Rectal smooth muscle tissue (tissue), 1 donor: ENCODE measurements around the gene CHST8.

Experiments
- H3K27ac ChIP-seq: one replicate; pipeline ENCODE4 v1.7.0; 2013; ENCODE audit warnings: low read depth, low read length, inconsistent platforms
- H3K27me3 ChIP-seq: one replicate; pipeline ENCODE4 v1.7.0; 2013; ENCODE audit warnings: low read length; ENCODE audit not compliant: control insufficient read depth, insufficient read depth
- H3K36me3 ChIP-seq: one replicate; pipeline ENCODE4 v1.7.0; 2013; ENCODE audit warnings: low read length; ENCODE audit not compliant: control insufficient read depth, insufficient read depth
- H3K4me1 ChIP-seq: one replicate; pipeline ENCODE4 v1.7.0; 2013; ENCODE audit warnings: low read length; ENCODE audit not compliant: control insufficient read depth, insufficient read depth
- H3K4me3 ChIP-seq: one replicate; pipeline ENCODE4 v1.7.0; 2013; ENCODE audit warnings: low read length
- H3K9ac ChIP-seq: one replicate; pipeline ENCODE4 v1.7.0; 2013; ENCODE audit warnings: low read length

CHST8 gene

DNA sequence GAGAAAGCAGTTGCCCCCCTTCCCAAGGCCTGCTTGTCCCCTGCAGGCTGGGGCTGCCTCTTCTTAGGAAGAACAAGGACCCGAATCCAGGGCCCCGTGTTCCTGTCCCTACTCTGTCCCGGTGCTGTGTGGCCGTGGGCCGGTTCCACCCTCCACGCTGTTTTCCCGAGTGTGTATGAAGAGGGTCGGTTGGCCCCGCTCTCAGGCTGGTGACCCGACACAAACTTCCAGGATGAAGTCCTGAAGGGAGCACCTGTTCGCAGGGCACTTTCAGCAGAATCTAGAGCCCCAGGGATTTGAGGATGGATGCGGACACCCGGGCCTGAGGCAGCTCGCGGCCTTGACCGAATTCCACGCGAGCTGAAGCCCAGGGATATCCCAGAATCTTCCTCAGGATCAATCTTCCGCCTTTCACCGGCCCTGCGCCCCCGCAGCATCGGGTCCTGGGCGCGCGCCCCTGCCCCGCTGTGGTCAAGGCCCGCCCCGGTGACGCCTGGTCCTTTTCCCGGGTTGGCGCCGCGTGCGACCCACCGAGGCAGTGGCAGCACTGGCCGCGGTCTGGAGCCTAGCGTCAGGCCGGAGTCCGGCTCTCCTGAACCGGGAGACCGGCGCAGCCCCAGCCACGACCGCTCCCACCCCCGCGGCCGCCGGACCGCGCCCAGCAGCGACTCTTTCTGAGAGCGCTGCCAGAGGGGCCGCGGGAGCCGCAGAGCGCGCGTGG, 528 bp upstream of the CHST8 start:
- Histone ChIP-seq H3K4me1 (no peaks in the 10 kb centered on the region), H3K27ac (no peak overlapping the region), H3K36me3 (no peaks in the 10 kb centered on the region), H3K27me3 (peaks cover 9% of the 10 kb centered on the region), H3K4me3 (no peak overlapping the region), H3K9ac (no peak overlapping the region)

DNA sequence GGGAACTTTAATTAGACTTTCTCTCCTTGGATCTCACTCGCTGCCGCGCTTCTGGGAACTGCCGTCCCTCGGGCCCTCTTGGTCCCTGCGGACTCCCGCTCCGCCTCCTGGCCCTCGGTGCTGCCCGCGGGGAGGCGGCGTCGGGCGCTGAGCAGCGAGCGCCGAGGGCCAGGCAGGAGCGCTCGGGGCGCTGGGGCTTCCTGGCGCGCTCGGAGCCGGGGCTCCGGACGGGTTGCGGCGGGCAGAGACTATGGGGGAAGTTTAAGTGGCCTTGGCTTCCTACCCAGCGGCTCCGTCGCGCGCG, 704 bp downstream of the CHST8 start:
- H3K27me3 ChIP-seq = peaks cover 9% of the 10 kb centered on the region
- no peaks in the 10 kb centered on the region for H3K36me3 ChIP-seq
- H3K27ac ChIP-seq = no peak overlapping the region
- no peak overlapping the region for H3K9ac ChIP-seq
- peak overlapping the region; percentile 46 for H3K4me3 ChIP-seq
- no peaks in the 10 kb centered on the region for H3K4me1 ChIP-seq

DNA sequence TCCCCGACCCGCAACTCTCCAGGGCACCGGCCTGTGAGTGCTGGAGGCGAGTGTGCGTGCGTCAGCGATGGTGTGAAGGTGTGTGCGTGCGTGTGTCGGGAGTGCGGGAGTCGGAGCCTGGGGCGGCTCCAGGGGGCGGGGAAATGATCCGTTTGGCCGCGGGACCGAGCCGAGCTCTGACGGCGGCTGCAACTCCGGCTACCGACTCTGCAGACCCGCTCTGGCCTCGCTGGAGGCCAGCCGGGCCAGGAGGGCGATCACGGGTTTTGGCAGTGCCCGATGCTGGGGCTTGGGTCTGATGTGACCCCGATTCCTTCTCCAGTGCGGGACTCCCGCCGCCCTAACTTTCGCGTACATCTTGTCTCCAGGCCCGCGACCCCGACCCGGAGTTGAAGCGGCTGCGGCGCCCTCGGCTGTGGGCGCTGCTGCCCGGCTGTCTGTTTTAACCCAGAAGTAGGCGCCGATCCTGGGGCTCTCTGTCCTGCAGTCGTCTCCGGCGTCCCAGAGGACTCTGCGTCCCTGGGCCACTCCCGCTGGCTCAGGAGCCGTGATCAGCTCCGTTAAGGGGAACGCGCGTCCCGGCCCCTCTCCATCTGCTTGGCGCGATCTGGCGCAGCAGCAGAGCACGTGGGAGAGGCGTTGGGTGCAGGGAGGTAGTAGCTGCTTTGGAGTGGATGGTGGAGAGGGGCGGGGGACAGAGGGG, 1.2 kb downstream of the CHST8 start:
- peaks cover 9% of the 10 kb centered on the region for H3K27me3 ChIP-seq
- H3K4me1 ChIP-seq = no peaks in the 10 kb centered on the region
- H3K4me3 ChIP-seq = peak overlapping the region; percentile 46
- H3K9ac ChIP-seq = no peak overlapping the region
- no peaks in the 10 kb centered on the region for H3K36me3 ChIP-seq
- no peak overlapping the region for H3K27ac ChIP-seq

DNA sequence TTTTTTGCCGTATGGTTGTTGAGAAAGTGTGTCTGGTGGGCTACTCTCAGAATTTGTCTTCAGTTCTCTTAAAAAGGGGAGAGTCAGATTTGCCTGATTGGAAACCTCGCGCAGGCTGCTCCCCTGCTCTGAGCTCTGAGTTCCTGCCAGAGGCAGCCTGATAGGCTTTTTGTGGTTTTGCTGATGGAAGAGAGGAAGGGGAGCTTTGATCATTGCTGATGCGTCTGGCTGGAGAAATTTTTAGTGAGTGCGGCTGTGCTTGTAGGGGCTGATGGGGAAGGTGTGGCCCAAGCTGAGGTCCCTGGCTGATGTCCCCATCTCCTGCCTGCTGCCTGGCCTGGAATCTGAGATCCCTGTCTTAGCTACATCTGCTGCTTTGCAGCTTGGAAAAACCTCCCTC, 2.8 kb downstream of the CHST8 start:
- H3K4me1 ChIP-seq = no peaks in the 10 kb centered on the region
- H3K27ac ChIP-seq = no peak overlapping the region
- no peak overlapping the region for H3K4me3 ChIP-seq
- no peak overlapping the region for H3K9ac ChIP-seq
- H3K36me3 ChIP-seq = no peaks in the 10 kb centered on the region
- H3K27me3 ChIP-seq = peaks cover 9% of the 10 kb centered on the region

DNA sequence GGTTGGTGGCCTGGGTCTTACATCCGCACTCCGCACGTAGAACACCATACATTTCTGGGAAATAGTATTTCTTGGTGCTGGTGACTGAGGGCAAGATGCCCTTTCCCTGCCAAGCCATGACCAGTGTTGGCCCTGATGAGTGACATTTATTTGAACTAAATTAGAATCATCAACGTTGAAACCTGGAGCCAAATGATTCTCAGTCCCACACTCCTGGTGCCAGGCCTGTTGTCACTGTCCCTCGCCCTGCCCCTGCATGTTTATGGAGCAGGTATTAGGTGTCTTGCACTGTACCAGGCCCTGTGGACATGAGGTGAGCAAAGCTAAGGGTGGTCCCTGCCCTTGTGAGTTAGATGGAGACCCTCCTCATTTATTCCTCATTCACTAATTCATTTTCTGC, 5.8 kb downstream of the CHST8 start:
- H3K9ac ChIP-seq = no peak overlapping the region
- no peaks in the 10 kb centered on the region for H3K4me1 ChIP-seq
- H3K27ac ChIP-seq = no peak overlapping the region
- H3K27me3 ChIP-seq = peaks cover 8% of the 10 kb centered on the region
- H3K36me3 ChIP-seq = no peaks in the 10 kb centered on the region
- H3K4me3 ChIP-seq = no peak overlapping the region

DNA sequence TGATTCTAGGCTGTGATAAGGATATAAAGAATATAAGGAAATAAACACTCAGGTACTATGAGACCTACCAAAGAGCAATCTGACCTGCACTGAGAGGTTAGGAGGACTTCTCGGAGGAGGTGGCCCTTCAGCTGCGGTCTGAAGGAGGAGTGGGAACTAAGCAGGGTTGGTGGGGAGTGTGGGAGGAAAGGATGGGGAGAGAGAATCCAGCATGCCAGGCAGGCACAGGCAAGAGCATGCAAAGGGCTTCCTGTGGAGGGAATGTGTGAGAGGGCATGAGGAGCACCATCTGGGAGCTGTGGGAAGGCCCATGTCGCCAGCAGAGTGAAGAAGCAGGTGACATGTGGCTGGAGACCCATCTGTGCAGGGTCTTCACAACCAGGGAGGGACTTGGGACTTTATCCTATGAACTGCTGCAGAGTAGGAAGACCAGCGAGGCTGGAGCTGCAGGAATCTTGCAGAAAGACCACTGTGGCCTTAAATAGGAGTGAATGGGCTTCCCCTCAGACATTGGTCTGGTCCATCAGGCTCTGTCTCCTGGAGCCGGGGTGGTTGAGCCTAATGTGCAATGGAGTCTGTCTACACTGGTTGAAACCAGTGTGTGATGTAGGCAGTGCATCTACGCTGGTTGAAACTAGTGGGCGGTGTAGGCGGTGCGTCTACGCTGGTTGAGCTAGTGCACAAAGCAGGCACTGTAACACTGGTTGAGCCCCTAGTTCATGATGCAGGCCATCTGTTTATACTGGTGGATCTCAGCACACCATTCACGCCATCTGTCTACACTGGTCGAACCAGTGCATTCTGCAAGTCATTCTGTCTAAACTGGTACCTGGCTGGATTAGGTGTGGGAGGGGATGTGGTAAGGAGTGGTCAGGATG, 6.4 kb downstream of the CHST8 start:
- no peaks in the 10 kb centered on the region for H3K4me1 ChIP-seq
- H3K27me3 ChIP-seq = peaks cover 4% of the 10 kb centered on the region
- no peak overlapping the region for H3K27ac ChIP-seq
- no peaks in the 10 kb centered on the region for H3K36me3 ChIP-seq
- H3K4me3 ChIP-seq = no peak overlapping the region
- no peak overlapping the region for H3K9ac ChIP-seq

DNA sequence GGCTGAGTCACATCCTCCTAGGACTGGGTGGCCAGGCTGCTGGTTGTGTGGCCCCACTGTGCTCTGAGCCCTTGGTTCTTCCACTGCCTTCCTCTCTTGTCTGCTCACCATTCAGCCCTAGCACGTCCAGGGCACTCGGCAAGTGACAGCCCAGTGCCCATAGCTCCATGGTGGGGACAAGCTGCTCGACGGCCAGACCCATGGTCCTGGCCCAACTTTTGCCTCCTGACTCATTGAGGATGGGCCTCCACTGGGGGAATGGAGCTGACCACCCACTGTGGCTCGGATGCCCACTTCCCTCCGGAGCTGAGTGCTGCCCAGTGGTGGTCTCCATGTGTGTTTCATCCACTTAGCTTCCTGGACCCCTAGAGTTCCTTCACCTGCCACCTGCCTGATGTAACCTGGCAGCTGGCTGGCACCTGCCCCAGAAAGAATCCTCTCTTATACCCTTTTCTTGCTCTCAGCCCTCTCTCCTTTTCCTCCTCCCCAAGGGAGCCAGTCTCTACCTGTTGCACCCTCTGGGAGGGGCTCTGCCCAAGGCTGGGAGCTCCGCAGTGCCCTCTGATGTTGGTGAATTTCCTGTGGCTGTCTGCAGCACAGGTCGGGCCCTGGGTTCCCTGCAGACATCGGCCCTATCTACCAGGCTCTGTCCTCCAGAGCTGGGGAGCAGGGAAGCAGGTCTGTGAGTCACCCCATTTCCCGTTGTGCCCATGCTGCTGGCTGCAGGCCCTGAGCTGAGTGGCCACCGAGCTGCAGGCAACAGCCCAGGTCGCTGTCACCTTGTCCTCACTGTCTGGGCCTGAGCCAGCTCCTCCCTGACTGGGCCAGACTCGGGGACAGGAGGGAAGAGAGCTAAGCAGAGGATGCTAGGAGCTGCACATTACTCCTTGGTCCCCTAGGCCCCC, 7.4 kb downstream of the CHST8 start:
- H3K4me1 ChIP-seq = no peaks in the 10 kb centered on the region
- no peaks in the 10 kb centered on the region for H3K36me3 ChIP-seq
- H3K4me3 ChIP-seq = no peak overlapping the region
- peaks cover 4% of the 10 kb centered on the region for H3K27me3 ChIP-seq
- H3K9ac ChIP-seq = no peak overlapping the region
- H3K27ac ChIP-seq = no peak overlapping the region

- Histone ChIP-seq H3K27me3 (no peaks in the 10 kb centered on the region), H3K36me3 (no peaks in the 10 kb centered on the region), H3K9ac (no peak overlapping the region), H3K4me3 (no peak overlapping the region), H3K4me1 (no peaks in the 10 kb centered on the region), H3K27ac (no peak overlapping the region)
These were observed 8.1 kb downstream of the CHST8 start for GRCh38 chr19:33629826-33630375.

- no peaks in the 10 kb centered on the region for H3K36me3 ChIP-seq
- no peaks in the 10 kb centered on the region for H3K27me3 ChIP-seq
- no peak overlapping the region for H3K9ac ChIP-seq
- H3K4me3 ChIP-seq = no peak overlapping the region
- no peaks in the 10 kb centered on the region for H3K4me1 ChIP-seq
- H3K27ac ChIP-seq = no peak overlapping the region
These were observed 9.3 kb downstream of the CHST8 start for GRCh38 chr19:33630880-33631608.

DNA sequence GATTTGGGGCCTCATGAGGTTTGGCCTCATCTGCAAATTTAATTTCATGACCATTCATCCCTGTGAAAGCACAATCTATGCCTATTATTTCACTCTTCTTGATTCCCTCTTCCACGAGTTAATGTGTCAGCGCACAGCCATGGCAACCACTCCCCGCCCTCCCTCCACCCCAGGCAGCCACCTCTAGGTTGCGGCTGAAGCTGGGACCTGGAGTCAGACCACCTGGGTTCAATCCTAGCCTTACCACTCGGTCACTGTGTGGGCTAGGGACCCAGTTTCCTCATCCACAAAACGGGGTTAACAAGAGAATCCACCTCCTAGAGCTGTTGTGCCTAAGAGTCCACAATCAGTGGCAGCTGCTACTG, 9.8 kb downstream of the CHST8 start:
- H3K9ac ChIP-seq = no peak overlapping the region
- H3K27me3 ChIP-seq = no peaks in the 10 kb centered on the region
- H3K4me3 ChIP-seq = no peak overlapping the region
- no peak overlapping the region for H3K27ac ChIP-seq
- H3K4me1 ChIP-seq = no peaks in the 10 kb centered on the region
- H3K36me3 ChIP-seq = no peaks in the 10 kb centered on the region

- H3K4me1 ChIP-seq = no peaks in the 10 kb centered on the region
- no peak overlapping the region for H3K27ac ChIP-seq
- no peak overlapping the region for H3K9ac ChIP-seq
- H3K4me3 ChIP-seq = no peak overlapping the region
- peaks cover 3% of the 10 kb centered on the region for H3K27me3 ChIP-seq
- no peaks in the 10 kb centered on the region for H3K36me3 ChIP-seq
These were observed 12.8 kb downstream of the CHST8 start for GRCh38 chr19:33634361-33635091.
